Upper lobe of left lung (tissue), 4 donors: Measurements from ENCODE around the gene CHRNA9.
A peak's percentile ranks its signal among the peaks of the same experiment; 100 is the strongest.

Experiments used
- CTCF ChIP-seq, 6 experiments: fragments of 450-650 bp in 4 of 6; fragments of 200-600 bp in 2 of 6; sonication (generic) in 2 of 6; IDR thresholded peaks; one replicate each; pipeline ENCODE4 v1.5.1; 2016 to 2019; ENCODE audit warnings: antibody characterized with exemption in 6 of 6
- POLR2A ChIP-seq, 4 donors: fragments of 450-650 bp; IDR thresholded peaks; one replicate each; pipeline ENCODE4 v1.5.1; 2016 to 2017; ENCODE audit warnings: antibody characterized with exemption in 4 of 4, mild to moderate bottlenecking in 2 of 4

DNA sequence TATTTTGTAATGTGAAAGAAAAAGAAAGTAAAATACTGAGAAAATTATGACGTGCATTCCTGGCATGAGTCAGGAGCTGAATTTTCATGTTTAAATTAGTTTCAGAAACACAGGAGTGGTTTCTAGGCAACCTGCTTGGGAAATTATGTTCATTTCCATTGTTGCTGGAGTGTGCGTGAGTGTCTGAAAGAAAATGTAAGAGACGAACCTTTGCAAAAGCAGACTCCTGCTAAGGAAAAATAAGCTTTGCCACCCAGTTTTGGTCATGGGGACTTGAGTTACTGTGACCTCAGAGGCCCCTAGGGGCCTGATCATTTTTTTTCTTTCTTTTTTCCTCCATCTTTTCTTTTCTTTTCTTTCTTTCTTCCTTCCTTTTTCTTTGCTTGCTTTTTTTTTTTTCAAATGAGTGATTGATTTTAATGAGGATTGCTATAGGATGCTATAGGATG lies 18.8 kb upstream of the CHRNA9 start:
- peak in 1 of 4 donors; percentile 11 for TF ChIP-seq POLR2A (IDR thresholded peaks at IDR 0.05)
- TF ChIP-seq CTCF (IDR thresholded peaks at IDR 0.05): no peak
